Fibroblast of lung (primary cell): ENCODE data around the gene TMEM52B. TPM values are rescaled to one million over a fixed set of nuclear protein-coding genes. Genes with fewer than 3 reads are reported as not detected.
"Not testable (repeated sequence)": the region's sequence is repeated elsewhere in the genome, so short reads cannot be mapped to it uniquely, and the experiment has no call there.

Experiments
- DNase-seq, 2 donors: peaks; one replicate each; pipeline versions ENCODE4 v3.0.0 to v3.0.0-alpha.2; 2010; ENCODE audit warnings: low read depth in 2 of 2
- H2AFZ ChIP-seq: 2 replicates; pipeline ENCODE4 v1.5.1; 2012; ENCODE audit warnings: low read length, control low read depth, inconsistent platforms
- H3K27ac ChIP-seq: 2 replicates; pipeline ENCODE4 v1.5.1; 2011; ENCODE audit warnings: low read length, control low read depth; ENCODE audit not compliant: insufficient read depth
- H3K27me3 ChIP-seq: 2 replicates; pipeline ENCODE4 v1.5.1; 2011; ENCODE audit warnings: mild to moderate bottlenecking, low read length; ENCODE audit not compliant: control insufficient read depth, insufficient read depth
- H3K36me3 ChIP-seq: 2 replicates; pipeline ENCODE4 v1.5.1; 2011; ENCODE audit warnings: low read length; ENCODE audit not compliant: control insufficient read depth, insufficient read depth
- H3K4me1 ChIP-seq: 2 replicates; pipeline ENCODE4 v1.5.1; 2011; ENCODE audit warnings: low read length; ENCODE audit not compliant: control insufficient read depth, insufficient read depth; ENCODE audit errors: extremely low read depth
- H3K4me2 ChIP-seq: 2 replicates; pipeline ENCODE4 v1.5.1; 2011; ENCODE audit warnings: low read length, control low read depth; ENCODE audit not compliant: insufficient read depth; ENCODE audit errors: extremely low read depth
- H3K4me3 ChIP-seq, 4 experiments: fragments of 200-600 bp in 1 of 4; sonication (generic) in 1 of 4; replicated peaks in 1 of 4; 2 replicates each; pipeline ENCODE4 v1.5.1; 2011 to 2016; ENCODE audit warnings: low read length in 4 of 4, low read depth in 3 of 4, mild to moderate bottlenecking in 3 of 4, control low read depth in 2 of 4, inconsistent platforms in 1 of 4, mixed read lengths in 1 of 4; ENCODE audit not compliant: insufficient read depth in 1 of 4; ENCODE audit errors: control extremely low read depth in 1 of 4
- H3K79me2 ChIP-seq: 2 replicates; pipeline ENCODE4 v1.5.1; 2012; ENCODE audit warnings: mild to moderate bottlenecking, low read length, inconsistent platforms; ENCODE audit not compliant: control insufficient read depth, insufficient read depth
- H3K9ac ChIP-seq: 2 replicates; pipeline ENCODE4 v1.5.1; 2011; ENCODE audit warnings: mild to moderate bottlenecking, low read length, control low read depth; ENCODE audit not compliant: insufficient read depth
- H3K9me3 ChIP-seq: 2 replicates; pipeline ENCODE4 v1.5.1; 2012; ENCODE audit warnings: low read depth, low read length; ENCODE audit not compliant: control insufficient read depth, insufficient read depth
- H4K20me1 ChIP-seq: 2 replicates; pipeline ENCODE4 v1.5.1; 2011; ENCODE audit warnings: low read length; ENCODE audit not compliant: control insufficient read depth, insufficient read depth; ENCODE audit errors: extremely low read depth
- EZH2 ChIP-seq: IDR thresholded peaks from 2 replicates; pipeline ENCODE4 v1.5.1; 2012; ENCODE audit warnings: low read length, control low read depth, mild to moderate bottlenecking; ENCODE audit errors: missing control alignments
- polyA plus RNA-seq, 2 donors: library from polyadenylated mRNA; depleted of rRNA in 1 of 2; stranded (reverse) in 1 of 2; unstranded in 1 of 2; fragments of >200 nt; gene quantifications; 2 replicates each; pipeline ENCODE4 v1.2.1, GENCODE V29; 2011 to 2012; ENCODE audit warnings: missing spikeins in 1 of 2
- total RNA-seq: library from RNA; depleted of rRNA; stranded (reverse); fragments of >200 nt; gene quantifications from 2 replicates; pipeline ENCODE4 v1.2.1, GENCODE V29; 2014
- TF ChIP-seq, protein P1 (sequence below), 2 donors: IDR thresholded peaks in 1 of 2; conservative IDR thresholded peaks in 1 of 2; 1 replicate in 1 of 2; 2 replicates in 1 of 2; pipeline ENCODE4 v1.5.1; 2011 to 2012; ENCODE audit warnings: low read length in 2 of 2, control low read depth in 1 of 2, inconsistent platforms in 1 of 2, low read depth in 1 of 2, mild to moderate bottlenecking in 1 of 2

The TMEM52B gene
- total and polyA plus RNA-seq, 2 donors (not counting 1 experiment from before 2014, with no cell fraction given) = 0.50 to 5.7 TPM

DNA sequence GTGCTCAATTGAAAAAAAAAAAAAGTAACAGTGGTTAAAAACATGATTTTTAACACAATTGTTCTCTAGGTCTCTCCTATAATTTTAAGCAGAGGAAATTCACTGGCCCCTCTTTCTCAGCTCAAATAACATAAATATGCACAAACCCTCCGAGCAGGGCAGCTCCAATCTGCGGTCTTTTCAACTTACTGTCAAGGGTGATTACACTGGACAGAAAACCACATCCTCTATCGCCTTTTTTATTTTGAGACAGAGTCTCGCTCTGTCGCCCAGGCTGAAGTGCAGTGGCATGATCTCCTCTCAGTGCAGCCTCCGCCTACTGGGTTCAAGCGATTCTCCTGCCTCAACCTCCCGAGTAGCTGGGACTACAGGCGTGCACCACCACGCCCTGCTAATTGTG, 17.4 kb downstream of the TMEM52B start:
- Histone ChIP-seq H3K36me3 (no peaks in the 10 kb centered on the region), H3K9ac (no peak overlapping the region), H3K27me3 (no peaks in the 10 kb centered on the region), H3K4me2 (no peak overlapping the region), H2AFZ (no peak overlapping the region), H3K4me1 (peaks cover 9% of the 10 kb centered on the region), H3K79me2 (no peaks in the 10 kb centered on the region), H3K4me3 (no peak overlapping the region), H3K27ac (no peak overlapping the region), H3K9me3 (no peaks in the 10 kb centered on the region), H4K20me1 (no peaks in the 10 kb centered on the region)
- DNase-seq = no peak
- TF ChIP-seq, protein P1, sequence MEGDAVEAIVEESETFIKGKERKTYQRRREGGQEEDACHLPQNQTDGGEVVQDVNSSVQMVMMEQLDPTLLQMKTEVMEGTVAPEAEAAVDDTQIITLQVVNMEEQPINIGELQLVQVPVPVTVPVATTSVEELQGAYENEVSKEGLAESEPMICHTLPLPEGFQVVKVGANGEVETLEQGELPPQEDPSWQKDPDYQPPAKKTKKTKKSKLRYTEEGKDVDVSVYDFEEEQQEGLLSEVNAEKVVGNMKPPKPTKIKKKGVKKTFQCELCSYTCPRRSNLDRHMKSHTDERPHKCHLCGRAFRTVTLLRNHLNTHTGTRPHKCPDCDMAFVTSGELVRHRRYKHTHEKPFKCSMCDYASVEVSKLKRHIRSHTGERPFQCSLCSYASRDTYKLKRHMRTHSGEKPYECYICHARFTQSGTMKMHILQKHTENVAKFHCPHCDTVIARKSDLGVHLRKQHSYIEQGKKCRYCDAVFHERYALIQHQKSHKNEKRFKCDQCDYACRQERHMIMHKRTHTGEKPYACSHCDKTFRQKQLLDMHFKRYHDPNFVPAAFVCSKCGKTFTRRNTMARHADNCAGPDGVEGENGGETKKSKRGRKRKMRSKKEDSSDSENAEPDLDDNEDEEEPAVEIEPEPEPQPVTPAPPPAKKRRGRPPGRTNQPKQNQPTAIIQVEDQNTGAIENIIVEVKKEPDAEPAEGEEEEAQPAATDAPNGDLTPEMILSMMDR (conservative IDR thresholded peaks at IDR 0.05 in 1 of 2, IDR thresholded peaks at IDR 0.05 in 1 of 2; ENCODE audit: low read depth in 1 of 2, low read length in 2 of 2) = no peak
- no peak for TF ChIP-seq EZH2

GRCh38 chr12:10197879-10198278, 19.0 kb downstream of the TMEM52B start:
- no peaks in the 10 kb centered on the region for H3K27me3 ChIP-seq
- no peaks in the 10 kb centered on the region for H3K36me3 ChIP-seq
- no peak overlapping the region for H3K4me2 ChIP-seq
- H4K20me1 ChIP-seq = no peaks in the 10 kb centered on the region
- H3K9ac ChIP-seq = no peak overlapping the region
- no peaks in the 10 kb centered on the region for H3K9me3 ChIP-seq
- TF ChIP-seq, protein P1 (conservative IDR thresholded peaks at IDR 0.05 in 1 of 2, IDR thresholded peaks at IDR 0.05 in 1 of 2; ENCODE audit: low read depth in 1 of 2, low read length in 2 of 2) = no peak
- TF ChIP-seq EZH2 = no peak
- no peak for DNase-seq
- no peak overlapping the region for H3K4me3 ChIP-seq
- H3K79me2 ChIP-seq = no peaks in the 10 kb centered on the region
- H3K4me1 ChIP-seq = no peaks in the 10 kb centered on the region
- H3K27ac ChIP-seq = no peak overlapping the region
- no peak overlapping the region for H2AFZ ChIP-seq

DNA sequence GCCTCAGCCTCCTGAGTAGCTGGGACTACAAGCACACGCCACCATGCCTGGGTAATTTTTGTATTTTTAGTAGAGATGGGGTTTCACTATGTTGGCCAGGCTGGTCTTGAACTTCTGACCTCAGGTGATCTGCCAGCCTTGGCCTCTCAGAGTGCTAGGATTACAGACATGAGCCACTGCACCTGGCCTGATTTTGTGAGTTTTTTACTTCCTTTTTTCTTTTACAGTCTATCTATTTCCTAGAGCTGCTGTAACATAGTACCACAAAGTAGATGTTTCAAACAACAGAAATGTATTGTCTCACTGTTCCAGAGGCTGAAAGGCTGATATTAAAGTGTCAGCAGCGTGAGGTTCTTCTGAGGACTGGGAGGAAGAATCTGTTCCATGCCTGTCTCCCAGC, 25.7 kb downstream of the TMEM52B start:
- not testable (repeated sequence) for H4K20me1 ChIP-seq, H3K36me3 ChIP-seq, H3K4me1 ChIP-seq, H3K9ac ChIP-seq, H3K4me3 ChIP-seq, H3K27ac ChIP-seq, H3K9me3 ChIP-seq, H3K79me2 ChIP-seq, H3K27me3 ChIP-seq, DNase-seq, H3K4me2 ChIP-seq, H2AFZ ChIP-seq
